ENCODE results near the gene TUBA1C. TPM values are rescaled to one million over a fixed set of nuclear protein-coding genes. Genes with fewer than 3 reads are reported as not detected.
"Not testable (repeated sequence)": the region's sequence is repeated elsewhere in the genome, so short reads cannot be mapped to it uniquely, and the experiment has no call there.

TUBA1C gene
- total RNA-seq, 1 experiment from 2014 or later, result 660 TPM

DNA sequence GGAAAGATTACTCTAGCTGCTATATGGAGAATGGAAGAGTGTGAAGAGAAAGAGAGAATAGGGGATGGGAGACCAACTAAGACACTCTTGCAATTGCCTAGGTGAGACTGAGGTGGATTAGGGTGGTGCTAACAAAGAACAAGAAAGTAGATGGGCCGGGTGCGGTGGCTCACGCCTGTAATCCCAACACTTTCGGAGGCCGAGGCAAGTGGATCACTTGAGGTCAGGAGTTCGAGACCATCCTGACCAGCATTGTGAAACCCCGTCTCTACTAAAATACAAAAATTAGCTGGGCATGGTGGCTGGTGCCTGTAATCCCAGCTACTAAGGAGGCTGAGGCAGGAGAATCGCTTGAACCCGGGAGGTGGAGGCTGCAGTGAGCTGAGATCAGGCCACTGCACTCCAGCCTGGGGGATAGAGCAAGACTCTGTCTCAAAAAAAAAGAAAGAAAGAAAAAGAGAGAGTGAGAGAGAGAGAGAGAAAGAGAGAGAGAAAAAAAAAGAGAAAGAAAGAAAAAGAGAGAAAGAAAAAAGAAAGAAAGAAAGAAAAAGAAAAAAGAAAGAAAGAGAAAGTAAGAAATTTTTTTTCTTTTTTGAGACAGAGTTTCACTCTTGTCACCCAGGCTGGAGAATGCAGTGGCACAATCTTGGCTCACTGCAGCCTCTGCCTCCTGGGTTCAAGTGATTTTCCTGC lies 55.7 kb downstream of the TUBA1C start:
- not testable (repeated sequence) for H3K79me1 ChIP-seq (ENCODE audit: insufficient read depth, low read depth, low read length, poor library complexity, severe bottlenecking); H3K4ac ChIP-seq (ENCODE audit: low read depth, low read length); H2BK5ac ChIP-seq (ENCODE audit: insufficient read length, low read length); H2AK5ac ChIP-seq (ENCODE audit: insufficient read length, low read length); H3K27ac ChIP-seq (ENCODE audit: insufficient read length, low read depth, low read length); H2BK20ac ChIP-seq (ENCODE audit: low read depth, low read length, poor library complexity, severe bottlenecking); H2AFZ ChIP-seq (ENCODE audit: low read length); H3K9me3 ChIP-seq (ENCODE audit: control insufficient read depth, low read depth, low read length); H3K27me3 ChIP-seq (ENCODE audit: insufficient read depth, low read length); H3K18ac ChIP-seq (ENCODE audit: insufficient read length, low read depth, low read length); H3K79me2 ChIP-seq (ENCODE audit: insufficient read depth, low read length); H3K9ac ChIP-seq (ENCODE audit: extremely low read depth, insufficient read length, low read length); H3K9me3 Mint-ChIP-seq; H4K20me1 ChIP-seq (ENCODE audit: control insufficient read depth, insufficient read depth, insufficient read length); H3K56ac ChIP-seq (ENCODE audit: insufficient read length, low read depth, low read length); H4K5ac ChIP-seq (ENCODE audit: insufficient read length, low read depth, low read length); H3K4me1 ChIP-seq (ENCODE audit: insufficient read depth, low read length); H2BK12ac ChIP-seq (ENCODE audit: insufficient read length, low read depth, low read length); H3T11ph ChIP-seq (ENCODE audit: low read length); H3K4me3 Mint-ChIP-seq; H3K27ac Mint-ChIP-seq; H3K23me2 ChIP-seq (ENCODE audit: insufficient read length, low read depth, low read length, poor library complexity, severe bottlenecking); H2BK120ac ChIP-seq (ENCODE audit: low read depth, low read length, poor library complexity, severe bottlenecking); H3K4me2 ChIP-seq (ENCODE audit: insufficient read depth, insufficient read length, low read length); H4K8ac ChIP-seq (replicated peaks; ENCODE audit: insufficient read length, low read depth, low read length); H2BK15ac ChIP-seq (ENCODE audit: low read depth, low read length); H3K14ac ChIP-seq (ENCODE audit: insufficient read depth, low read length); H3K23ac ChIP-seq (ENCODE audit: insufficient read length, low read depth, low read length); H4K91ac ChIP-seq (ENCODE audit: insufficient read length, low read depth, low read length); H3K27me3 Mint-ChIP-seq (ENCODE audit: low read depth); DNase-seq
- H3K4me1 Mint-ChIP-seq, result peaks cover 10 to 21% of the 10 kb centered on the region in 2 experiments
- WGBS (ENCODE audit: extremely low coverage, insufficient read length, low lambda C conversion rate), result no CpG with 5 or more reads among the region's 9 CpGs
- H3K36me3 Mint-ChIP-seq (ENCODE audit: insufficient read depth in 1 of 3, low read depth in 3 of 3), result peaks cover 2 to 17% (median 10%) of the 10 kb centered on the region in 3 experiments; a peak in 5 of 7 replicates

All from H9 (cell line).